Measurements from ENCODE around the gene HECTD2. TPM values are rescaled to one million over a fixed set of nuclear protein-coding genes. Genes with fewer than 3 reads are reported as not detected.
A peak's percentile ranks its signal among the peaks of the same experiment; 100 is the strongest.
"Not testable (repeated sequence)": the region's sequence is repeated elsewhere in the genome, so short reads cannot be mapped to it uniquely, and the experiment has no call there.

Gene HECTD2
- total RNA-seq, 6 experiments from 2014 or later: 1.5 to 3.7 (median 3.1) TPM

- peak in 3 of 4 donors; percentile 29 to 71 (median 49) for ATAC-seq
These were observed 23.5 kb downstream of the HECTD2 start for GRCh38 chr10:91433620-91434019.

GRCh38 chr10:91434041-91434440 is 23.9 kb downstream of the HECTD2 start:
- ATAC-seq: no peak
- Histone ChIP-seq H3K9me3 (no peaks in the 10 kb centered on the region), H3K27me3 (no peaks in the 10 kb centered on the region), H3K4me3 (no peak overlapping the region), H3K27ac (no peak overlapping the region), H3K36me3 (no peaks in the 10 kb centered on the region), H3K4me1 (no peaks in the 10 kb centered on the region)
- no peak for DNase-seq
- intact Hi-C loops (cut with DNase I): no loop called here
- no peak for TF ChIP-seq CTCF (IDR thresholded peaks at IDR 0.05)
- TF ChIP-seq POLR2A (IDR thresholded peaks at IDR 0.05): no peak
- 86% methylated on average over 1 of the region's 1 CpG for WGBS (ENCODE audit: insufficient coverage, low coverage, low lambda C conversion rate, missing lambda C conversion rate)

More at GRCh38 chr10:91433620-91434019, 23.5 kb downstream of the HECTD2 start:
- H3K4me1 ChIP-seq: no peaks in the 10 kb centered on the region
- no peak for DNase-seq
- H3K9me3 ChIP-seq: no peaks in the 10 kb centered on the region
- no peak overlapping the region for H3K4me3 ChIP-seq
- intact Hi-C loops (cut with DNase I): no loop called here
- H3K27me3 ChIP-seq: no peaks in the 10 kb centered on the region
- H3K36me3 ChIP-seq: no peaks in the 10 kb centered on the region
- WGBS (ENCODE audit: insufficient coverage, low coverage, low lambda C conversion rate, missing lambda C conversion rate): 55% methylated on average over 2 of the region's 2 CpGs
- no peak overlapping the region for H3K27ac ChIP-seq
- TF ChIP-seq POLR2A (IDR thresholded peaks at IDR 0.05): no peak
- no peak for TF ChIP-seq CTCF (IDR thresholded peaks at IDR 0.05)

GRCh38 chr10:91435241-91435640 is 25.1 kb downstream of the HECTD2 start:
- no peak for ATAC-seq
- WGBS (ENCODE audit: insufficient coverage, low coverage, low lambda C conversion rate, missing lambda C conversion rate): 100% methylated on average over 2 of the region's 2 CpGs
- no peaks in the 10 kb centered on the region for H3K9me3 ChIP-seq
- DNase-seq: no peak
- no peaks in the 10 kb centered on the region for H3K27me3 ChIP-seq
- H3K4me3 ChIP-seq: no peak overlapping the region
- TF ChIP-seq CTCF (IDR thresholded peaks at IDR 0.05) (no peak), POLR2A (IDR thresholded peaks at IDR 0.05) (no peak)
- H3K27ac ChIP-seq: no peak overlapping the region
- no peaks in the 10 kb centered on the region for H3K36me3 ChIP-seq
- no peaks in the 10 kb centered on the region for H3K4me1 ChIP-seq
- intact Hi-C loops (cut with DNase I): no loop called here

GRCh38 chr10:91438228-91438627 is 28.1 kb downstream of the HECTD2 start:
- H3K27me3 ChIP-seq; DNase-seq; H3K9me3 ChIP-seq; intact Hi-C loops (cut with DNase I); ATAC-seq; H3K27ac ChIP-seq; H3K36me3 ChIP-seq; H3K4me3 ChIP-seq; H3K4me1 ChIP-seq: not testable (repeated sequence)
- 94% methylated on average over 2 of the region's 2 CpGs for WGBS (ENCODE audit: insufficient coverage, low coverage, low lambda C conversion rate, missing lambda C conversion rate)

GRCh38 chr10:91444211-91445182 is 34.4 kb downstream of the HECTD2 start:
- H3K4me3 ChIP-seq: no peak overlapping the region

More at GRCh38 chr10:91444211-91445182, 34.4 kb downstream of the HECTD2 start:
- H3K9me3 ChIP-seq: no peaks in the 10 kb centered on the region
- no peak overlapping the region for H3K27ac ChIP-seq
- no peaks in the 10 kb centered on the region for H3K27me3 ChIP-seq
- TF ChIP-seq CTCF (IDR thresholded peaks at IDR 0.05): no peak
- TF ChIP-seq POLR2A (IDR thresholded peaks at IDR 0.05): no peak
- DNase-seq (no peak), ATAC-seq (no peak)
- H3K36me3 ChIP-seq: no peaks in the 10 kb centered on the region
- intact Hi-C loops (cut with DNase I): no loop called here
- WGBS (ENCODE audit: insufficient coverage, low coverage, low lambda C conversion rate, missing lambda C conversion rate): 71% methylated on average over 4 of the region's 6 CpGs
- H3K4me1 ChIP-seq: no peaks in the 10 kb centered on the region

Data from right lobe of liver (tissue), 6 donors.